Mucosa of rectum (tissue), 2 donors: ENCODE data around the gene BEND7.

Source experiments
- H3K27ac ChIP-seq, 2 donors: one replicate each; pipeline ENCODE4 v1.7.0; 2013; ENCODE audit warnings: inconsistent platforms in 2 of 2, low read depth in 2 of 2, low read length in 2 of 2
- H3K27me3 ChIP-seq, 2 donors: one replicate each; pipeline ENCODE4 v1.7.0; 2013; ENCODE audit warnings: low read length in 2 of 2; ENCODE audit not compliant: control insufficient read depth in 2 of 2, insufficient read depth in 2 of 2
- H3K36me3 ChIP-seq, 2 donors: one replicate each; pipeline ENCODE4 v1.7.0; 2013; ENCODE audit warnings: low read length in 2 of 2; ENCODE audit not compliant: control insufficient read depth in 2 of 2, insufficient read depth in 2 of 2
- H3K4me1 ChIP-seq, 2 donors: one replicate each; pipeline ENCODE4 v1.7.0; 2013; ENCODE audit warnings: low read length in 2 of 2, mild to moderate bottlenecking in 1 of 2; ENCODE audit not compliant: control insufficient read depth in 2 of 2, insufficient read depth in 2 of 2
- H3K4me3 ChIP-seq, 2 donors: one replicate each; pipeline ENCODE4 v1.7.0; 2013; ENCODE audit warnings: low read length in 2 of 2
- H3K9ac ChIP-seq, 2 donors: one replicate each; pipeline ENCODE4 v1.7.0; 2013; ENCODE audit warnings: low read length in 2 of 2, low read depth in 1 of 2, mild to moderate bottlenecking in 1 of 2
- H3K9me3 ChIP-seq, 2 donors: one replicate each; pipeline ENCODE4 v1.7.0; 2013; ENCODE audit warnings: low read length in 2 of 2; ENCODE audit not compliant: control insufficient read depth in 2 of 2
- donor health status: healthy.
- donor health status: Normal muscosa, but diverticular disease.

BEND7 gene

DNA sequence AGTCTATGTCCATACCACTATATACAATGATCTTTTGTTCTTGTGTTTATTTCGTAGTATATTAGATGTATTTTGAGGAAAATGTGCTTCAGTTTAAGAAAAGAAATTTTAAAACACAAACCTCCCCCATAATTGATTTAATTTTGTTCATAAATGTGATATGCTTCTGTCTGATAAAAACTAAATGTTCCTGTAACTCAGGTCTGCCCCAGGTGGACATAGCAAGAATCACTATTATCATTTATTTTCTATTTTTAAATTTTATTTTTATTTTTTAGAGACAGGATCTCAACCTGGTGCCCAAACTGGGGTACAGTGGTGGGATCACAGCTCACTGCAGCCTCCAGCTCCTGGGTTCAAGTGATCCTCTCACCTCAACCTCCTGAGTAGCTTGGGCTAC, 43.2 kb downstream of the BEND7 start:
- Histone ChIP-seq H3K36me3 (no peaks in the 10 kb centered on the region), H3K9me3 (no peaks in the 10 kb centered on the region), H3K4me3 (no peak overlapping the region), H3K27me3 (no peaks in the 10 kb centered on the region), H3K9ac (no peak overlapping the region), H3K4me1 (no peaks in the 10 kb centered on the region), H3K27ac (no peak overlapping the region)

DNA sequence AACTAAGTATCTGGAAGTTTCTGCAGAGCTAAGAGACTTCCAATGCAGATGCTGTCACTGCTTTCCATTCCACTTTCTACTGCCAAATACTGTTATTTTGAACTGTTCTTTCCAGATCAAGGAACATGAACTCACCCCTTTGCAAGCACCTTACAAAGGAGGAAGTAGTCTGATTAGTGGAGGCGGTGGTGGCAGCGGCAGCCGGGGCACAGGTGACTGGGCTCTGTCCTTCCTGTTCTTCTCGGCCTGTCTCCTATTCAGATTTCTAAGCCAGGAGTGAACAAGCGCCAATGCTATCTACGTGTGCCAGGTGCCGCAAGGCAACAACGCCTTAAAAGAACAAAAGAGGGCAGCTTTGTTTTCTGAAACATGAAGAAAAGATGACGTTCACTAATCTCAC, 44.9 kb downstream of the BEND7 start:
- Histone ChIP-seq H3K27ac (no peak overlapping the region), H3K9ac (no peak overlapping the region), H3K36me3 (no peaks in the 10 kb centered on the region), H3K9me3 (no peaks in the 10 kb centered on the region), H3K4me1 (no peaks in the 10 kb centered on the region), H3K4me3 (no peak overlapping the region), H3K27me3 (no peaks in the 10 kb centered on the region)

DNA sequence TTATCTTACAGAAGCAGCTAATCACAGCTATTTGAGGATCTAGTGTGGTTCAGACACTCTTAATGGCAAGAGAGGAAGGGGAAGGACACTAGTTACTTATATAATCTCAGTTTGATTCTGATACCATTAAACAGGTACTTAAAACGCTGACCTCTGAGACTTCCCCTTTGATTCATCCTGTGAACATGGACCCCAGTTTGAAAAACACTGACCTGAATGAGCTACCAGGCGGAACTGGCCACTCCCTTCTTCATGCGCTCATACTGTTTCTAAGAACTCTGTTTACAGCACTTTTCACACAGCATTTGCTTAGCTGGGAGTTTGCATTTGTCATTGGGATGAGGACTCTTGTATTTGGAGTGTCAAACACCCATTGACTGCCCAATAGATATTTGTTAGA, 45.7 kb downstream of the BEND7 start:
- Histone ChIP-seq H3K4me3 (no peak overlapping the region), H3K27me3 (no peaks in the 10 kb centered on the region), H3K4me1 (no peaks in the 10 kb centered on the region), H3K27ac (no peak overlapping the region), H3K9ac (no peak overlapping the region), H3K9me3 (no peaks in the 10 kb centered on the region), H3K36me3 (no peaks in the 10 kb centered on the region)

DNA sequence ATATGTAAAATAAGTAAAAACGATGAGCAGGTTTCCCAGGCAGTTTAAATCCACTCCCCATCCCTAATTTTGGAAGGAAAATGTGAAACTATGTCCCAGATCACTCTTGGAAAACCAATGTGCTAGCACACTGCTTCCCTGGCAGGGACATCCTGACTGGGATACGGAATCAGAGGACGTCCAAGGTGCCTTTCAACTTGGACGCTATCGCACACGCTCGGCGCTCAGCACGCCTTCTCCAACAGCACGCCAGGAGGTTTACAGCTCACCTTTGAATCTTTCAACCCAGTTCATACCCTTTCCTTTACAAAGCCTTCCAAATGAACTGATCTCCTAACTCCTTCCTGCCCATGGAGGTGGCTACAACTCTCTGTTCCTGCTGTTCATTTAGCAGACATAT, 47.1 kb downstream of the BEND7 start:
- Histone ChIP-seq H3K9me3 (no peaks in the 10 kb centered on the region), H3K4me1 (no peaks in the 10 kb centered on the region)

DNA sequence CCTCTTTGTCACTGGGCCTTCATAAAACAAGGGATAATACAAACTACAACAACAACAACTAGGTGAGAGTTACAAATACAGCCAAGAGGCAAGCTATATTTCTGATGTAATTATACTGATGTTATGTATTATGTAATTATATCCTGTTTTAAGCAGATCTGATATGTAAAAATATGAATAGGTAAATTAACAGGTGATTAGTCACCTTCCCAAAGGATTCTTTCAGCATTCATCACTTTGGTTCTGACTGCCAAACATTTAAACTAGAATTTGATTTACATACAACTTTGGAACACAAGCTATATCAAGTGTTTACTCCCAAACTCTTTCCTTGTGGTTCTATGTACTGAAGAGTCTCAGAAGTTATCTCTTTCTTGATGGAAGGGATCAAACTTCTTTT, 53.7 kb downstream of the BEND7 start:
- Histone ChIP-seq H3K9me3 (no peaks in the 10 kb centered on the region), H3K27me3 (no peaks in the 10 kb centered on the region), H3K4me1 (no peaks in the 10 kb centered on the region), H3K27ac (no peak overlapping the region), H3K9ac (no peak overlapping the region), H3K36me3 (peaks cover 0 to 7% of the 10 kb centered on the region in 2 donors), H3K4me3 (no peak overlapping the region)

More for the DNA sequence above, 47.1 kb downstream of the BEND7 start:
- no peak overlapping the region for H3K4me3 ChIP-seq
- no peaks in the 10 kb centered on the region for H3K27me3 ChIP-seq
- no peak overlapping the region for H3K27ac ChIP-seq
- H3K9ac ChIP-seq: no peak overlapping the region
- H3K36me3 ChIP-seq: no peaks in the 10 kb centered on the region

DNA sequence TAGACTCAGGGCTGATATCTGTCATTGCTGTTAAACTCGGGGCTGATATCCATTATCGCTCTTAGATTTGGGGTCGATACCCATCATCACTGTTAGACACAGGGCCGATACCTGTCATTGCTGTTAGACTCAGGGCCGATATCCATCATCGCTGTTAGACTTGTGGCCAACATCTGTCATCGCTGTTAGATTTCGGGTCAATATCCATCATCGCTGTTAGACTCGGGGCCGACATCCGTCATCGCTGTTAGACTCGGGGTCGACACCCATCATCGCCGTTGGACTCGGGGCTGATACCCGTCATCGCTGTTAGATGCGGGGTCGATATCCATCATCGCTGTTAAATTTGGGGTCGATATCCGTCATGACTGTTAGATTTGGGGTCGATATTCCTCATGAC, 54.8 kb downstream of the BEND7 start:
- H3K27me3 ChIP-seq: no peaks in the 10 kb centered on the region
- no peaks in the 10 kb centered on the region for H3K9me3 ChIP-seq
- no peak overlapping the region for H3K4me3 ChIP-seq
- no peaks in the 10 kb centered on the region for H3K4me1 ChIP-seq
- no peak overlapping the region for H3K27ac ChIP-seq
- no peak overlapping the region for H3K9ac ChIP-seq
- H3K36me3 ChIP-seq: peaks cover 0 to 7% of the 10 kb centered on the region in 2 donors

DNA sequence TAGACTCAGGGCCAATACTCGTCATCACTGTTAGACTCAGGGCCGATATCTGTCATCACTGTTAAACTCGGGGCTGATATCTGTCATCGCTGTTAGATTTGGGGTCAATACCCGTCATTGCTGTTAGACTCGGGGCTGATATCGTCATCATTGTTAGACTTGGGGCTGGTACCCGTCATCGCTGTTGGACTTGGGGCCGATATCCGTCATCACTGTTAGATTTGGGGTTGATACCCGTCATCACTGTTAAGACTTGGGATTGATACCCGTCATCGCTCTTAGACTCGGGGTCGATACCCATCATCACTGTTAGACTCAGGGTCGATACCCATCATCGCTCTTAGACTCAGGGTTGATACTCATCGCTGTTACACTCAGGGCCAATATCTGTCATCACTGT, 56.5 kb downstream of the BEND7 start:
- Histone ChIP-seq H3K27ac (no peak overlapping the region), H3K9ac (no peak overlapping the region), H3K27me3 (no peaks in the 10 kb centered on the region), H3K9me3 (no peaks in the 10 kb centered on the region), H3K36me3 (peaks cover 0 to 7% of the 10 kb centered on the region in 2 donors), H3K4me3 (no peak overlapping the region), H3K4me1 (no peaks in the 10 kb centered on the region)

DNA sequence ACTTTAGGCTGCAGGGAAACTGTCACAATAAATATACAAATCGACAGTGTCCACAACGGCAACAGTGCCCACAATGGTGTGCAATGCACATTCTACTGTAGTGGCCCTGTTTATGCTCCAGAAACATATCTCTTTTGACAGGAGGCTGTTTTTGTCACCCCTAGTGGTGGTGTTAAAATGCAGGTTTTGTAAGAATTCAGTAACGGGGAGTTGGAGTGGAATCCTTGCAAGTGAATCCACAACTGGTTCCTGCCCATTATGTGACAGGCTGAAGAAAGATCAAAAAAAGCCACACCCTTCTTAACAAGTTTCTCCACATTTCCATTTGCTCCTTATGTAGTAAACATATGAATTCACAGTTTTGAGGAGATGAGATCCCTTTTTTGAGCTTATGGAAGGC, 58.5 kb downstream of the BEND7 start:
- H3K27me3 ChIP-seq: no peaks in the 10 kb centered on the region
- no peak overlapping the region for H3K27ac ChIP-seq
- H3K9me3 ChIP-seq: no peaks in the 10 kb centered on the region
- no peaks in the 10 kb centered on the region for H3K4me1 ChIP-seq
- peaks cover 0 to 7% of the 10 kb centered on the region in 2 donors for H3K36me3 ChIP-seq
- H3K4me3 ChIP-seq: no peak overlapping the region
- H3K9ac ChIP-seq: no peak overlapping the region

DNA sequence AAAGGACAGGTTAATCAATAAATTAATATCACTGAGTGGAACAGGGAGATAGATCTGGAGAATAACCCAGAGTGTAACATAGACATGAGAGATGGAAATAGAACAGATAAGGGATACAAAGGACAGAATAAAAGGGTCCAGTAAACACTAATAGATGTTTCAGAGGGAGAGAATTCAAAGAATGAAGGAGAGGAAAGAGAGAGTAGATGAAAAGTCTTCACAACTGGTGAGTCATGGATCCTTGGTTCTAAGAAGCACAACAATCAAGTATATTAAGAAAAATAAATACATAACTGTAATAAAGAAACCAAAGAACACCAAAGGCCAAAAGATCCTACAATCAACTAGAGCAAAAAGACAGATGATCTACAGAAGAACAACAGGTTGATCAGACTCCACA, 66.3 kb downstream of the BEND7 start:
- Histone ChIP-seq H3K27ac (no peak overlapping the region), H3K4me3 (no peak overlapping the region), H3K9ac (no peak overlapping the region), H3K36me3 (peaks cover 0 to 2% of the 10 kb centered on the region in 2 donors), H3K9me3 (no peaks in the 10 kb centered on the region), H3K4me1 (no peaks in the 10 kb centered on the region), H3K27me3 (no peaks in the 10 kb centered on the region)

DNA sequence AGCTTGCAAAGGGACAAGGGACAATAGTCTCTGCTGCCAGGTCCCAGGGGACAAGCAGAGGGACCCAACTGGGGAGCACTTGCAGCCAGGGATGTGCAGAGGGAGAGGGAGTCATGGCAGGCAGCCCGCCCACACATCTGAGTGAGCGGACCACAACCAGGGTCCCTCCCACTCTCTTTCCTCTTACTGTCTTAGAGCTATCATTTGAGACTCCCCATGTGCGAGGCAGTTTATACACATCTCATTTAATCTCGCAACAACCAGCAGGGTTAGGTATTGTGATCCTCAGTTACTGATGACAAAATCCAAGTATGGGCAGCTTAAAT, 70.2 kb downstream of the BEND7 start:
- H3K36me3 ChIP-seq: peaks cover 0 to 3% of the 10 kb centered on the region in 2 donors
- H3K27ac ChIP-seq: no peak overlapping the region
- H3K9ac ChIP-seq: no peak overlapping the region
- H3K9me3 ChIP-seq: no peaks in the 10 kb centered on the region
- no peaks in the 10 kb centered on the region for H3K4me1 ChIP-seq
- no peak overlapping the region for H3K4me3 ChIP-seq
- no peaks in the 10 kb centered on the region for H3K27me3 ChIP-seq

DNA sequence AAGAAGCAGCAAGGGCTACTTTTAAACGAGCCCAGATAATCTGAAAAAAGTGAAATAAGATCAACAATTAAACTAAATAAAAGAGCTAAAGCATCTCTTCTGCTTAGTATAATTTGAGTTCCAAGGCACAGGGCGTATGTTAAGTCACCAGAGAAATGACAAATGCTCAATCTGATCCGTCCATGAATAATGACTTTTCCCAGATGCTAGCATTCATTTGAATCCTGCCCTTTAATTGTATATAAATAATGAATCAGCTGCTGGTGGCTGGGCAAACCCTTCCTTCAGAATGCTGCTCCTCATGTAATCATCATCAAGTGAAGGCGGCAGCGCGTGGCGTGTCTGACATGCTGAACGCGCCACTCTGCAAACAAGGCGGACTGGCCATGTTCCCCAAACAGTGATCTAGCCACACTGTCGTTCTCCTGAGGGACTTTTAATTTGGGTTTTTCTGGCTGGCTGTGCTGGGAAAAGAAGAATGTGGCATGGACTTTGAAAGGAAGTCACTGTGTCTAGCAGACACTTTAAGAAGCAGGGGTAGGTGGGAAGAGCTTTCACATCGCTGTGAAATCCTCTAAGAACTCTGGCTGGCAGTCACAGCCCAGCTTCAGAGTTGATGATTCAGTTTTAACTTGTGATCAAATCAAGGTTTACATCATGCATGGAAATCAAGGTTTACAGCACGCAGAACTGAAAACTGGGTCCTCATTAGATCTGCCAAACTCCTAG, 70.7 kb downstream of the BEND7 start:
- Histone ChIP-seq H3K9ac (no peak overlapping the region), H3K4me3 (no peak overlapping the region), H3K36me3 (peaks cover 0 to 3% of the 10 kb centered on the region in 2 donors), H3K27ac (no peak overlapping the region), H3K4me1 (no peaks in the 10 kb centered on the region), H3K27me3 (no peaks in the 10 kb centered on the region), H3K9me3 (no peaks in the 10 kb centered on the region)
